Astrocyte of the spinal cord (primary cell): ENCODE measurements around the gene ZC3H12C.
"Not testable (repeated sequence)": the region's sequence is repeated elsewhere in the genome, so short reads cannot be mapped to it uniquely, and the experiment has no call there.

Experiments
- DNase-seq: peaks from one replicate; pipeline ENCODE4 v3.0.0; 2011; ENCODE audit warnings: low read depth, low spot score
- H3K4me3 ChIP-seq: 2 replicates; pipeline ENCODE4 v1.5.1; 2011; ENCODE audit warnings: low read depth, mild to moderate bottlenecking, low read length, moderate library complexity
- in situ Hi-C: cut with HindIII; loops from 2 replicates; pipeline ENCODE4 v1.10.0; 2017; ENCODE audit warnings: low sequenced_read_pairs
- TF ChIP-seq, protein P1 (sequence below): IDR thresholded peaks from 2 replicates; pipeline ENCODE4 v1.5.1; 2012; ENCODE audit warnings: low read depth, mild to moderate bottlenecking, low read length, inconsistent platforms

ZC3H12C gene

DNA sequence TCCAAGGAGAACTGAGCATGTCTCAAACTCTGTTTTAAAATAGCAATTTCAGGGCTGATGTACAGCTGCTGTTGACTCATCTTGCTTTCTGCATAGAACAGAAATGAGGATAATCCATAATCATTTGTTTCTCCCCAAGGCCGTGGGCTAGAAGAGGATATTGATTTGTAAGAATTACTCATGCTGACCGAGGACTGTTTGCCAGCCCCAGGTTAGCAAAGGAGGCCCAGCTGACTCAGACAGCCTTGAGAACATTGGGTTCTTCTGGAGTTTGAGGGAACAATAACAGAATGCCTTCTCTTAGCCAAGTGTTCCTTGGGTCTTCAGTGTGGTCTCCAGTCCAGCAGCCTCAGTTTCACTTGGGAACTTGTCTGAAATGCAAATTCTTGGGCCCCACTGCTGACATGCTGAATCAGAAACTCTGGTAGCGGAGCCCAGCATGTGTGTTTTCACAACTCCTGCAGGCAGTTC is 92.0 kb downstream of the ZC3H12C start:
- TF ChIP-seq, protein P1, sequence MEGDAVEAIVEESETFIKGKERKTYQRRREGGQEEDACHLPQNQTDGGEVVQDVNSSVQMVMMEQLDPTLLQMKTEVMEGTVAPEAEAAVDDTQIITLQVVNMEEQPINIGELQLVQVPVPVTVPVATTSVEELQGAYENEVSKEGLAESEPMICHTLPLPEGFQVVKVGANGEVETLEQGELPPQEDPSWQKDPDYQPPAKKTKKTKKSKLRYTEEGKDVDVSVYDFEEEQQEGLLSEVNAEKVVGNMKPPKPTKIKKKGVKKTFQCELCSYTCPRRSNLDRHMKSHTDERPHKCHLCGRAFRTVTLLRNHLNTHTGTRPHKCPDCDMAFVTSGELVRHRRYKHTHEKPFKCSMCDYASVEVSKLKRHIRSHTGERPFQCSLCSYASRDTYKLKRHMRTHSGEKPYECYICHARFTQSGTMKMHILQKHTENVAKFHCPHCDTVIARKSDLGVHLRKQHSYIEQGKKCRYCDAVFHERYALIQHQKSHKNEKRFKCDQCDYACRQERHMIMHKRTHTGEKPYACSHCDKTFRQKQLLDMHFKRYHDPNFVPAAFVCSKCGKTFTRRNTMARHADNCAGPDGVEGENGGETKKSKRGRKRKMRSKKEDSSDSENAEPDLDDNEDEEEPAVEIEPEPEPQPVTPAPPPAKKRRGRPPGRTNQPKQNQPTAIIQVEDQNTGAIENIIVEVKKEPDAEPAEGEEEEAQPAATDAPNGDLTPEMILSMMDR, result no peak
- in situ Hi-C loops, result no loop called here
- peak; percentile 94 for DNase-seq
- H3K4me3 ChIP-seq, result no peak overlapping the region

GRCh38 chr11:110185599-110185998 is 92.4 kb downstream of the ZC3H12C start:
- H3K4me3 ChIP-seq, result no peak overlapping the region
- TF ChIP-seq, protein P1, result no peak
- in situ Hi-C loops, result no loop called here

DNA sequence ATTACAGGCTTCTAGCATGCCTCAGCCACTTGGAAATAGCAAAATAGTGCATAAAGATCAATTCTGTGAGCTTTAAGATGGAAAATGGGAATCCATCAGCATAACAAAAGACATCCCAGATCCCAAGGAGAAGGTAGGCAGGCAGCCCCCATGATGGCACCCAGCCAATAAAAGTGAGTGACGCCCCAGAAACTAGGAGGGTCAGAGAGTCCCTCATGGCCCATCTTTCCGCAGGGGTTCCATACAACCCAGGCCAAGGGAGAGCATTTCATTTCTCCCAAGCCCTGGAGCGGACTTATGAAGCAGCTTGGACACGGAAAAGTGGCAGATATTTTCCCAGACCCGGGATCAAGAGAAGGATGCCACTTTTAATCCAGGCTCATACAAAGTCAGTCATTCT is 93.3 kb downstream of the ZC3H12C start:
- no peak overlapping the region for H3K4me3 ChIP-seq
- in situ Hi-C loops, result no loop called here
- DNase-seq, result no peak
- TF ChIP-seq, protein P1, result no peak

More at GRCh38 chr11:110185599-110185998, 92.4 kb downstream of the ZC3H12C start:
- no peak for DNase-seq

GRCh38 chr11:110186867-110187266 is 93.7 kb downstream of the ZC3H12C start:
- no peak overlapping the region for H3K4me3 ChIP-seq
- in situ Hi-C loops, result no loop called here
- TF ChIP-seq, protein P1, result no peak
- DNase-seq, result no peak

- in situ Hi-C loops, result no loop called here
- TF ChIP-seq, protein P1, result no peak
Measured at GRCh38 chr11:110187731-110188130, 94.5 kb downstream of the ZC3H12C start.

GRCh38 chr11:110190885-110191284 is 97.7 kb downstream of the ZC3H12C start:
- TF ChIP-seq, protein P1, result no peak
- DNase-seq, result no peak
- in situ Hi-C loops, result no loop called here
- no peak overlapping the region for H3K4me3 ChIP-seq

More at GRCh38 chr11:110187731-110188130, 94.5 kb downstream of the ZC3H12C start:
- H3K4me3 ChIP-seq, result no peak overlapping the region
- no peak for DNase-seq

DNA sequence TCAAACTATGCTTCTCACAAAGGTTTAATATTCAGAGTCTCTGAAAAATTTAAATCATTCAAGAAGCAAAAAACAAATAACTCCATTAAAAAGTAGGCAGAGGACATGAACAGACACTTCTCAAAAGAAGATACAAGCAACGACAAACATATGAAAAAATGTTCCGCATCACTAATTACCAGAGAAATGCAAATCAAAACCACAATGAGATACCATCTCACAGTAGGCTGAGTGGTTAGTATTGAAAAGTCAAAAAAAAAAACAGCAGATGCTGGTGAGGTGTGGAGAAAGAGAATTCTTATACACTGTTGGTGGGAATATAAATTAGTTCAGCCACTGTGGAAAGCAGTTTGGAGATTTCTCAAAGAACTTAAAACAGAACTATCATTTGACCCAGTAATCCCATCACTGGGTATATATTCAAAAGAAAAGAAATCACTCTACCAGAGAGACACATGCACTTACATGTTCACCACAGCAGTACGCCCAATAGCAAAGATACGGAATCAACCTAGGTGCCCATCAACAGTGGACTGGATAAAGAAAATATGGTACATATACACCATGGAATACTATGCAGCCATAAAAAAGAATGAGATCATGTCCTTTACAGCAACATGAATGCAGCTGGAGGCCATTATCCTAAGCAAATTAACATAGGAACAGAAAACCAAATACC is 99.6 kb downstream of the ZC3H12C start:
- in situ Hi-C loops, H3K4me3 ChIP-seq, DNase-seq: not testable (repeated sequence)

GRCh38 chr11:110194211-110194766 is 101.1 kb downstream of the ZC3H12C start:
- peak; percentile 83 for DNase-seq

More at GRCh38 chr11:110194211-110194766, 101.1 kb downstream of the ZC3H12C start:
- in situ Hi-C loops, H3K4me3 ChIP-seq: not testable (repeated sequence)
